ENCODE results near the gene SLC25A53. TPM values are rescaled to one million over a fixed set of nuclear protein-coding genes. Genes with fewer than 3 reads are reported as not detected.

Gene SLC25A53
- total RNA-seq, 3 donors from 2014 or later: 3.2 to 4.4 (median 4.2) TPM

DNA sequence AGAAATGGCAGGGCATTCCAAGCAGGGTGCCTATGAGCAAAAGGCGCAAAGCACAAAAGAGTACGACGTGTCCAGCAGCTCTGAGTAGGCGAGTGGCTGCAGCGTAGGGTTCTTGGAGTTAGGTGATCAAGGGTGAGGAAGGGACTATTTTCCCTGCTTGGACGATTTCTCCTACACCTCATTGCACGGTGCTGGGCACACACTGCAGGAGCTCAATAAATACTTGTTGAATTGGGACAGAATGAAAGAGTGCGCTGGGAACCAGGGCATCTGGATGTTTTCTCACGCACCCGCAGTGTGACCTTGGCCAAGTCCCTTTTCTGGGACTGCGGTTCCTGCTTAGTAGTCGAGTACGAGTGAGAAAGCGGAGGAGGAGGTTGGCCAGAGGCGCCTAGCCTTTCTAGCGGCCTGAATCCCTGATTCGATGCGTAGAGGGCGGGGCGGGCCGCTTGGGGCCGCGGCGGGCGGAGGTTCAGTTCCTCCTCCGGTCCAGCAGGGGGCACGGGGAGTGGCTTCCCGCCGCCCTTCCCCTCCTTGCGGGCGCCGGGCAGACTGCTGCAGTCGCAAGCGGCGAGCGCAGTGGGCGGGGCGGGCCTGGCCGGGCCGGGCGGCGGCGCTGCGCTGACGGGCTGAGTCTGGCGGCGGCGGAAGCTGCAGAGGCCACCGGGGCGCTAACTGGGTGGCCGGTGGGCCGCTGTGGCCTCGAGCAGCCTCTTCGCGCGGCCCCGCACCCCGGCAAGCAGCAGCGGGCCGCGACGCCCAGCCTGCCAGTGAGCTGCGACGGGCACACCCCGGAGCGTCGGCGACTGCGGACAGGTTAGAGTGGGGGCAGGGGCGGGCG lies 9.3 kb upstream of the SLC25A53 start, which contains the start of gene FAM199X:
Gene FAM199X (plus strand): TSS at position 560 of the 841 bp plus-strand sequence. CDS start 333 bp downstream, outside the sequence.
- Mint-ChIP-seq H3K27me3 (ENCODE audit: low read depth) (no peaks in the 10 kb centered on the region), H3K9me3 (no peaks in the 10 kb centered on the region), H3K36me3 (ENCODE audit: insufficient read depth) (peaks cover 3% of the 10 kb centered on the region), H3K4me1 (ENCODE audit: low read depth) (peaks cover 29% of the 10 kb centered on the region), H3K4me3 (peak within 1 kb of the TSS; percentile 82)
- peak; percentile 74 for DNase-seq
- peak; percentile 96 for ATAC-seq

GRCh38 chrX:104151037-104151436 lies 5.8 kb downstream of the SLC25A53 start:
- Mint-ChIP-seq H3K36me3 (ENCODE audit: insufficient read depth) (no peaks in the 10 kb centered on the region), H3K9me3 (peaks cover 3% of the 10 kb centered on the region), H3K4me1 (ENCODE audit: low read depth) (peaks cover 14% of the 10 kb centered on the region), H3K4me3 (no peak overlapping the region), H3K27me3 (ENCODE audit: low read depth) (no peaks in the 10 kb centered on the region)
- ATAC-seq: no peak
- no peak for DNase-seq

GRCh38 chrX:104141087-104141760 lies 15.6 kb downstream of the SLC25A53 start:
- H3K4me1 Mint-ChIP-seq (ENCODE audit: low read depth): peaks cover 19% of the 10 kb centered on the region
- no peak for DNase-seq
- no peak for ATAC-seq
- no peaks in the 10 kb centered on the region for H3K9me3 Mint-ChIP-seq
- no peak overlapping the region for H3K4me3 Mint-ChIP-seq
- no peaks in the 10 kb centered on the region for H3K27me3 Mint-ChIP-seq (ENCODE audit: low read depth)
- no peaks in the 10 kb centered on the region for H3K36me3 Mint-ChIP-seq (ENCODE audit: insufficient read depth)

- peaks cover 22% of the 10 kb centered on the region for H3K4me1 Mint-ChIP-seq (ENCODE audit: low read depth)
- ATAC-seq: peak in 1 of 2 donors; percentile 48
- no peaks in the 10 kb centered on the region for H3K9me3 Mint-ChIP-seq
- no peaks in the 10 kb centered on the region for H3K27me3 Mint-ChIP-seq (ENCODE audit: low read depth)
- DNase-seq: no peak
- no peaks in the 10 kb centered on the region for H3K36me3 Mint-ChIP-seq (ENCODE audit: insufficient read depth)
- H3K4me3 Mint-ChIP-seq: no peak overlapping the region
Observed at GRCh38 chrX:104137496-104137895, 19.3 kb downstream of the SLC25A53 start.

GRCh38 chrX:104136241-104137019 lies 20.4 kb downstream of the SLC25A53 start:
- peak; percentile 47 for DNase-seq
- Mint-ChIP-seq H3K36me3 (ENCODE audit: insufficient read depth) (peaks cover 1% of the 10 kb centered on the region), H3K4me3 (no peak overlapping the region), H3K27me3 (ENCODE audit: low read depth) (no peaks in the 10 kb centered on the region), H3K4me1 (ENCODE audit: low read depth) (peaks cover 17% of the 10 kb centered on the region), H3K9me3 (no peaks in the 10 kb centered on the region)
- ATAC-seq: peak; percentile 54 to 74

DNA sequence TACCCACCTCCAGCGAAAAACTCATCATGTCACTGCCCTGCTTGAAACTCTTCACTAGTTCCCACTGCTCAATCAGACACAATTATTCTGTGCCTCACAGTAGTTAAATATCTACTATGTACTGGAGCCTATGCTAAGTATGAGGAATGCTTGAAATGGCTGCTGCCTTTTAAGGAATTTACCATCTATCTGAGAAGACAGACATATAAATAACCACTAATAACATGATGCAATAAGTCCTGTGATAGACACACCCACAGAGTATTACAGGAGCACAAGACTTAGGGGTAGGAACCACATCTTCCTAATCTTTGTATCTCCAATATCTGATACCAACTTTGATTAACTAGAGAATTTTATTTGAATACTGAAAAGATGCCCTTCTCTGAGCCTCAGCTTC lies 21.1 kb downstream of the SLC25A53 start:
- Mint-ChIP-seq H3K4me1 (ENCODE audit: low read depth) (peaks cover 17% of the 10 kb centered on the region), H3K27me3 (ENCODE audit: low read depth) (no peaks in the 10 kb centered on the region), H3K36me3 (ENCODE audit: insufficient read depth) (peaks cover 3% of the 10 kb centered on the region), H3K4me3 (no peak overlapping the region), H3K9me3 (no peaks in the 10 kb centered on the region)
- DNase-seq (no peak), ATAC-seq (no peak)

- ATAC-seq (no peak), DNase-seq (no peak)
- H3K36me3 Mint-ChIP-seq (ENCODE audit: insufficient read depth): peaks cover 7% of the 10 kb centered on the region
- no peak overlapping the region for H3K4me3 Mint-ChIP-seq
- no peaks in the 10 kb centered on the region for H3K27me3 Mint-ChIP-seq (ENCODE audit: low read depth)
- H3K9me3 Mint-ChIP-seq: no peaks in the 10 kb centered on the region
- H3K4me1 Mint-ChIP-seq (ENCODE audit: low read depth): peaks cover 17% of the 10 kb centered on the region
Observed at GRCh38 chrX:104134583-104135261, 22.1 kb downstream of the SLC25A53 start.

- H3K36me3 Mint-ChIP-seq (ENCODE audit: insufficient read depth): peaks cover 9% of the 10 kb centered on the region
Observed at GRCh38 chrX:104130808-104131207, 26.0 kb downstream of the SLC25A53 start.

GRCh38 chrX:104126856-104127255 lies 30.0 kb downstream of the SLC25A53 start:
- Mint-ChIP-seq H3K9me3 (no peaks in the 10 kb centered on the region), H3K4me3 (no peak overlapping the region), H3K4me1 (ENCODE audit: low read depth) (peaks cover 18% of the 10 kb centered on the region), H3K36me3 (ENCODE audit: insufficient read depth) (peaks cover 9% of the 10 kb centered on the region), H3K27me3 (ENCODE audit: low read depth) (no peaks in the 10 kb centered on the region)
- ATAC-seq (no peak), DNase-seq (no peak)

More at GRCh38 chrX:104130808-104131207, 26.0 kb downstream of the SLC25A53 start:
- DNase-seq (no peak), ATAC-seq (no peak)
- Mint-ChIP-seq H3K4me1 (ENCODE audit: low read depth) (peaks cover 17% of the 10 kb centered on the region), H3K27me3 (ENCODE audit: low read depth) (no peaks in the 10 kb centered on the region), H3K4me3 (no peak overlapping the region), H3K9me3 (no peaks in the 10 kb centered on the region)

- Mint-ChIP-seq H3K9me3 (no peaks in the 10 kb centered on the region), H3K4me1 (ENCODE audit: low read depth) (peaks cover 20% of the 10 kb centered on the region), H3K36me3 (ENCODE audit: insufficient read depth) (no peaks in the 10 kb centered on the region), H3K4me3 (no peak overlapping the region), H3K27me3 (ENCODE audit: low read depth) (no peaks in the 10 kb centered on the region)
- ATAC-seq (peak in 1 of 2 donors; percentile 48), DNase-seq (no peak)
Observed at GRCh38 chrX:104122829-104123228, 34.0 kb downstream of the SLC25A53 start.

DNA sequence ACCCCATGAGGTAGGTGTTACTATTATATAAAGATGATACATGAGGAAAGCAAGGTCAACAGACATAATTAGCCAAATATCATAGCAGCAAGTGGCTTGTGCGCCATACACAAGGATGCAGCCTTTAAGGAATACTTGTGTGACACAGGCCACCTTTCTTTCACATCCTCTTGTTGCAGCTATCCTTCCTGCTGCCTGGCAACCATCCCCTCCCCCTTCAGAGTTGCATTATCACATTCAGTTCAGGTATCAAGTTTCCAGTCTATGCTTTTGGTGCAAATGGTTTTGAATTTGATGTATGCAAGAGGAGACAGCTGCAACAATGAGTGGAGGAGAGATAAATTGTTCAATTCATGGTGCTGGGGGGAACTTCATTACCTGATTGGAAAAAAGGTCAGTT lies 38.0 kb downstream of the SLC25A53 start:
- Mint-ChIP-seq H3K4me3 (no peak overlapping the region), H3K27me3 (ENCODE audit: low read depth) (no peaks in the 10 kb centered on the region), H3K36me3 (ENCODE audit: insufficient read depth) (no peaks in the 10 kb centered on the region), H3K9me3 (no peaks in the 10 kb centered on the region), H3K4me1 (ENCODE audit: low read depth) (peaks cover 16% of the 10 kb centered on the region)
- ATAC-seq (no peak), DNase-seq (no peak)

- DNase-seq: no peak
- Mint-ChIP-seq H3K27me3 (ENCODE audit: low read depth) (no peaks in the 10 kb centered on the region), H3K36me3 (ENCODE audit: insufficient read depth) (no peaks in the 10 kb centered on the region), H3K4me3 (no peak overlapping the region), H3K9me3 (no peaks in the 10 kb centered on the region), H3K4me1 (ENCODE audit: low read depth) (peaks cover 14% of the 10 kb centered on the region)
- no peak for ATAC-seq
Observed at GRCh38 chrX:104117759-104118158, 39.0 kb downstream of the SLC25A53 start.

- DNase-seq (peak; percentile 31), ATAC-seq (peak; percentile 62 to 69)
- H3K9me3 Mint-ChIP-seq: no peaks in the 10 kb centered on the region
- H3K36me3 Mint-ChIP-seq (ENCODE audit: insufficient read depth): no peaks in the 10 kb centered on the region
- H3K4me3 Mint-ChIP-seq: peak overlapping the region; percentile 88
- no peaks in the 10 kb centered on the region for H3K27me3 Mint-ChIP-seq (ENCODE audit: low read depth)
- peaks cover 36% of the 10 kb centered on the region for H3K4me1 Mint-ChIP-seq (ENCODE audit: low read depth)
Observed at GRCh38 chrX:104113222-104113965, 43.4 kb downstream of the SLC25A53 start.

Measured in activated T-cell treated with anti-CD3 and anti-CD28 coated beads, Interleukin-2, amount 50 U/mL, for 4 hours (primary cell).